ENCODE data around the gene BMAL1. TPM values are rescaled to one million over a fixed set of nuclear protein-coding genes. Genes with fewer than 3 reads are reported as not detected.

BMAL1 gene
- total and polyA plus RNA-seq, 2 donors from 2014 or later: 9.2 to 20.6 TPM

- DNase-seq (no peak), FAIRE-seq (no peak)
- Histone ChIP-seq H3K4me1 (ENCODE audit: control insufficient read depth in 2 of 3, insufficient read depth in 2 of 3, low read depth in 1 of 3, low read length in 3 of 3) (no peaks in the 10 kb centered on the region), H3K27ac (ENCODE audit: low read depth in 2 of 2, low read length in 2 of 2) (no peak overlapping the region), H3K36me3 (ENCODE audit: control insufficient read depth in 2 of 3, insufficient read depth in 3 of 3, low read length in 3 of 3) (peaks cover 0 to 7% (median 0%) of the 10 kb centered on the region in 3 donors), H3K4me3 (ENCODE audit: low read length in 3 of 3) (no peak overlapping the region), H3K9me3 (ENCODE audit: control insufficient read depth in 2 of 3, insufficient read depth in 1 of 3, low read length in 3 of 3) (no peaks in the 10 kb centered on the region), H3K9ac (ENCODE audit: low read length in 3 of 3) (no peak overlapping the region), H3K27me3 (ENCODE audit: control insufficient read depth, insufficient read depth, low read length) (no peaks in the 10 kb centered on the region)
- TF ChIP-seq CTCF (IDR thresholded peaks at IDR 0.05; ENCODE audit: borderline replicate concordance, extremely low read depth, insufficient read depth): no peak
- intact Hi-C loops (cut with DNase I): no loop called here
Measured at GRCh38 chr11:13349581-13349980, 72.0 kb downstream of the BMAL1 start.

- Histone ChIP-seq H3K27me3 (ENCODE audit: control insufficient read depth, insufficient read depth, low read length) (no peaks in the 10 kb centered on the region), H3K4me3 (ENCODE audit: low read length in 3 of 3) (no peak overlapping the region), H3K27ac (ENCODE audit: low read depth in 2 of 2, low read length in 2 of 2) (no peak overlapping the region), H3K9ac (ENCODE audit: low read length in 3 of 3) (no peak overlapping the region), H3K9me3 (ENCODE audit: control insufficient read depth in 2 of 3, insufficient read depth in 1 of 3, low read length in 3 of 3) (no peaks in the 10 kb centered on the region), H3K36me3 (ENCODE audit: control insufficient read depth in 2 of 3, insufficient read depth in 3 of 3, low read length in 3 of 3) (peaks cover 0 to 17% (median 16%) of the 10 kb centered on the region in 3 donors), H3K4me1 (ENCODE audit: control insufficient read depth in 2 of 3, insufficient read depth in 2 of 3, low read depth in 1 of 3, low read length in 3 of 3) (no peaks in the 10 kb centered on the region)
- intact Hi-C loops (cut with DNase I): no loop called here
- TF ChIP-seq CTCF (IDR thresholded peaks at IDR 0.05; ENCODE audit: borderline replicate concordance, extremely low read depth, insufficient read depth): no peak
- DNase-seq: no peak
- no peak for FAIRE-seq
Measured at GRCh38 chr11:13352711-13353110, 75.1 kb downstream of the BMAL1 start.

- Histone ChIP-seq H3K4me3 (ENCODE audit: low read length in 3 of 3) (no peak overlapping the region), H3K27me3 (ENCODE audit: control insufficient read depth, insufficient read depth, low read length) (no peaks in the 10 kb centered on the region), H3K9me3 (ENCODE audit: control insufficient read depth in 2 of 3, insufficient read depth in 1 of 3, low read length in 3 of 3) (no peaks in the 10 kb centered on the region), H3K27ac (ENCODE audit: low read depth in 2 of 2, low read length in 2 of 2) (no peak overlapping the region), H3K4me1 (ENCODE audit: control insufficient read depth in 2 of 3, insufficient read depth in 2 of 3, low read depth in 1 of 3, low read length in 3 of 3) (no peaks in the 10 kb centered on the region), H3K9ac (ENCODE audit: low read length in 3 of 3) (no peak overlapping the region), H3K36me3 (ENCODE audit: control insufficient read depth in 2 of 3, insufficient read depth in 3 of 3, low read length in 3 of 3) (peaks cover 0 to 18% (median 17%) of the 10 kb centered on the region in 3 donors)
- DNase-seq: no peak
- intact Hi-C loops (cut with DNase I): no loop called here
- no peak for FAIRE-seq
- no peak for TF ChIP-seq CTCF (IDR thresholded peaks at IDR 0.05; ENCODE audit: borderline replicate concordance, extremely low read depth, insufficient read depth)
Measured at GRCh38 chr11:13354335-13354734, 76.7 kb downstream of the BMAL1 start.

- peaks cover 0 to 17% (median 16%) of the 10 kb centered on the region in 3 donors for H3K36me3 ChIP-seq (ENCODE audit: control insufficient read depth in 2 of 3, insufficient read depth in 3 of 3, low read length in 3 of 3)
- intact Hi-C loops (cut with DNase I): no loop called here
Measured at GRCh38 chr11:13355191-13355590, 77.6 kb downstream of the BMAL1 start.

More at GRCh38 chr11:13355191-13355590, 77.6 kb downstream of the BMAL1 start:
- Histone ChIP-seq H3K9ac (ENCODE audit: low read length in 3 of 3) (no peak overlapping the region), H3K27ac (ENCODE audit: low read depth in 2 of 2, low read length in 2 of 2) (no peak overlapping the region), H3K4me3 (ENCODE audit: low read length in 3 of 3) (no peak overlapping the region), H3K9me3 (ENCODE audit: control insufficient read depth in 2 of 3, insufficient read depth in 1 of 3, low read length in 3 of 3) (no peaks in the 10 kb centered on the region), H3K27me3 (ENCODE audit: control insufficient read depth, insufficient read depth, low read length) (no peaks in the 10 kb centered on the region), H3K4me1 (ENCODE audit: control insufficient read depth in 2 of 3, insufficient read depth in 2 of 3, low read depth in 1 of 3, low read length in 3 of 3) (no peaks in the 10 kb centered on the region)
- TF ChIP-seq CTCF (IDR thresholded peaks at IDR 0.05; ENCODE audit: borderline replicate concordance, extremely low read depth, insufficient read depth): no peak
- FAIRE-seq: no peak
- no peak for DNase-seq

All from kidney (tissue), 14 donors.